ENCODE results near the gene RCN1.

Gene RCN1

GRCh38 chr11:32131321-32131720 lies 40.4 kb downstream of the RCN1 start:
- Histone ChIP-seq H2BK5ac (ENCODE audit: low read length) (no peak overlapping the region), H4K8ac (ENCODE audit: low read depth, low read length) (no peak overlapping the region), H4K91ac (ENCODE audit: low read depth, low read length, poor library complexity) (no peak overlapping the region), H3K23ac (ENCODE audit: low read depth, low read length, poor library complexity) (no peak overlapping the region), H2BK120ac (ENCODE audit: low read depth, low read length) (no peak overlapping the region), H2AFZ (ENCODE audit: low read length) (no peak overlapping the region), H3K14ac (ENCODE audit: low read length) (no peak overlapping the region), H3K9ac (ENCODE audit: low read depth, low read length, poor library complexity) (no peak overlapping the region), H3K27ac (replicated peaks; ENCODE audit: low read length) (no peak overlapping the region), H2AK5ac (ENCODE audit: low read depth, low read length) (no peak overlapping the region), H2BK12ac (ENCODE audit: low read length) (no peak overlapping the region), H3K9me3 (replicated peaks in 1 of 2; ENCODE audit: control insufficient read depth in 2 of 2, insufficient read depth in 1 of 2, low read depth in 1 of 2, low read length in 2 of 2) (no peaks in the 10 kb centered on the region), H3K18ac (ENCODE audit: low read length) (no peak overlapping the region), H3K4ac (ENCODE audit: low read length) (no peak overlapping the region), H3K4me1 (ENCODE audit: control insufficient read depth in 2 of 2, insufficient read depth in 1 of 2, low read depth in 1 of 2, low read length in 2 of 2) (no peaks in the 10 kb centered on the region), H3K4me2 (ENCODE audit: insufficient read depth, low read length, poor library complexity, severe bottlenecking) (no peak overlapping the region), H3K4me3 (ENCODE audit: low read length in 2 of 2) (no peak overlapping the region), H3K36me3 (replicated peaks in 1 of 2; ENCODE audit: control insufficient read depth in 2 of 2, insufficient read depth in 2 of 2, low read length in 2 of 2) (no peaks in the 10 kb centered on the region), H3K27me3 (ENCODE audit: control insufficient read depth in 3 of 3, insufficient read depth in 3 of 3, low read depth in 1 of 3, low read length in 3 of 3) (no peaks in the 10 kb centered on the region), H2BK15ac (ENCODE audit: low read length) (no peak overlapping the region), H3K79me1 (ENCODE audit: low read depth, low read length) (no peaks in the 10 kb centered on the region)
- no peak for DNase-seq (ENCODE audit: low spot score)
- no CpG with 5 or more reads among the region's 3 CpGs for WGBS, 2 donors (ENCODE audit: extremely low coverage in 2 of 2, insufficient read length in 2 of 2, insufficient replicate concordance in 1 of 2)

DNA sequence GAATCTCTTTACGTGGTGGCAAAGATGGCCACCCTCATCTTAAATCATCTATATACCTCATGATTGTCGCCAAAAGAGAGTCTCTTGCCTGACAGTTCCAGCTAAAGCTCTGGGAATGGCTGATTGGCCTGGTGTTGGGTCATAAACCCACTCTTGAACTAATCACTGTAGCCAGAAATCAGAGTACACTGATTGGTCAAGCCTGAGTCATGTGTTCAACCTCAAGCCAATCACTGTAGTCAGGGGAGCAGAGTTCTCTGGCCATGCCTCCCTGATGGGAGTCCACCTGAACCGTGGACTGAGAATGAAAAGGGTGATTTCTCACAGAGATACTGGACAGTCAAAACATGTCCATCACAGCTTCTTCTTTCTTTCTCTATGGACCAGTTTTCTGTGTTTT lies 45.8 kb downstream of the RCN1 start:
- no peak overlapping the region for H4K91ac ChIP-seq (ENCODE audit: low read depth, low read length, poor library complexity)
- no peaks in the 10 kb centered on the region for H3K36me3 ChIP-seq (replicated peaks in 1 of 2; ENCODE audit: control insufficient read depth in 2 of 2, insufficient read depth in 2 of 2, low read length in 2 of 2)
- no peaks in the 10 kb centered on the region for H3K27me3 ChIP-seq (ENCODE audit: control insufficient read depth in 3 of 3, insufficient read depth in 3 of 3, low read depth in 1 of 3, low read length in 3 of 3)
- H2BK5ac ChIP-seq (ENCODE audit: low read length) = no peak overlapping the region
- no peak overlapping the region for H4K8ac ChIP-seq (ENCODE audit: low read depth, low read length)
- no peaks in the 10 kb centered on the region for H3K79me1 ChIP-seq (ENCODE audit: low read depth, low read length)
- no peak overlapping the region for H2AFZ ChIP-seq (ENCODE audit: low read length)
- H3K4me1 ChIP-seq (ENCODE audit: control insufficient read depth in 2 of 2, insufficient read depth in 1 of 2, low read depth in 1 of 2, low read length in 2 of 2) = no peaks in the 10 kb centered on the region
- no peak overlapping the region for H3K23ac ChIP-seq (ENCODE audit: low read depth, low read length, poor library complexity)
- no peaks in the 10 kb centered on the region for H3K9me3 ChIP-seq (replicated peaks in 1 of 2; ENCODE audit: control insufficient read depth in 2 of 2, insufficient read depth in 1 of 2, low read depth in 1 of 2, low read length in 2 of 2)
- WGBS, 2 donors (ENCODE audit: extremely low coverage in 2 of 2, insufficient read length in 2 of 2, insufficient replicate concordance in 1 of 2) = no CpG with 5 or more reads among the region's 3 CpGs
- no peak overlapping the region for H3K4me2 ChIP-seq (ENCODE audit: insufficient read depth, low read length, poor library complexity, severe bottlenecking)
- no peak overlapping the region for H2BK12ac ChIP-seq (ENCODE audit: low read length)
- no peak overlapping the region for H3K14ac ChIP-seq (ENCODE audit: low read length)
- no peak overlapping the region for H3K9ac ChIP-seq (ENCODE audit: low read depth, low read length, poor library complexity)
- H3K27ac ChIP-seq (replicated peaks; ENCODE audit: low read length) = no peak overlapping the region
- H3K18ac ChIP-seq (ENCODE audit: low read length) = no peak overlapping the region
- no peak overlapping the region for H2BK15ac ChIP-seq (ENCODE audit: low read length)
- DNase-seq (ENCODE audit: low spot score) = no peak
- H2AK5ac ChIP-seq (ENCODE audit: low read depth, low read length) = no peak overlapping the region
- H2BK120ac ChIP-seq (ENCODE audit: low read depth, low read length) = no peak overlapping the region
- H3K4ac ChIP-seq (ENCODE audit: low read length) = no peak overlapping the region
- no peak overlapping the region for H3K4me3 ChIP-seq (ENCODE audit: low read length in 2 of 2)

GRCh38 chr11:32137263-32137662 lies 46.4 kb downstream of the RCN1 start:
- Histone ChIP-seq H2BK12ac (ENCODE audit: low read length) (no peak overlapping the region), H4K91ac (ENCODE audit: low read depth, low read length, poor library complexity) (no peak overlapping the region), H3K14ac (ENCODE audit: low read length) (no peak overlapping the region), H2BK120ac (ENCODE audit: low read depth, low read length) (no peak overlapping the region), H3K9ac (ENCODE audit: low read depth, low read length, poor library complexity) (no peak overlapping the region), H3K23ac (ENCODE audit: low read depth, low read length, poor library complexity) (no peak overlapping the region), H3K4me1 (ENCODE audit: control insufficient read depth in 2 of 2, insufficient read depth in 1 of 2, low read depth in 1 of 2, low read length in 2 of 2) (no peaks in the 10 kb centered on the region), H3K4ac (ENCODE audit: low read length) (no peak overlapping the region), H3K18ac (ENCODE audit: low read length) (no peak overlapping the region), H3K79me1 (ENCODE audit: low read depth, low read length) (no peaks in the 10 kb centered on the region), H2AK5ac (ENCODE audit: low read depth, low read length) (no peak overlapping the region), H4K8ac (ENCODE audit: low read depth, low read length) (no peak overlapping the region), H3K4me3 (ENCODE audit: low read length in 2 of 2) (no peak overlapping the region), H2BK15ac (ENCODE audit: low read length) (no peak overlapping the region), H3K27me3 (ENCODE audit: control insufficient read depth in 3 of 3, insufficient read depth in 3 of 3, low read depth in 1 of 3, low read length in 3 of 3) (no peaks in the 10 kb centered on the region), H2AFZ (ENCODE audit: low read length) (no peak overlapping the region), H3K9me3 (replicated peaks in 1 of 2; ENCODE audit: control insufficient read depth in 2 of 2, insufficient read depth in 1 of 2, low read depth in 1 of 2, low read length in 2 of 2) (no peaks in the 10 kb centered on the region), H3K4me2 (ENCODE audit: insufficient read depth, low read length, poor library complexity, severe bottlenecking) (no peak overlapping the region), H3K36me3 (replicated peaks in 1 of 2; ENCODE audit: control insufficient read depth in 2 of 2, insufficient read depth in 2 of 2, low read length in 2 of 2) (no peaks in the 10 kb centered on the region), H2BK5ac (ENCODE audit: low read length) (no peak overlapping the region), H3K27ac (replicated peaks; ENCODE audit: low read length) (no peak overlapping the region)
- no peak for DNase-seq (ENCODE audit: low spot score)
- WGBS, 2 donors (ENCODE audit: extremely low coverage in 2 of 2, insufficient read length in 2 of 2, insufficient replicate concordance in 1 of 2) = 100% methylated on average over 1 of the region's 2 CpGs; no CpG with 5 or more reads in 1 of the 2 donors

GRCh38 chr11:32137869-32138268 lies 47.0 kb downstream of the RCN1 start:
- no peak overlapping the region for H3K27ac ChIP-seq (replicated peaks; ENCODE audit: low read length)
- WGBS, 2 donors (ENCODE audit: extremely low coverage in 2 of 2, insufficient read length in 2 of 2, insufficient replicate concordance in 1 of 2) = no CpG with 5 or more reads among the region's 3 CpGs

More at GRCh38 chr11:32137869-32138268, 47.0 kb downstream of the RCN1 start:
- H3K4me1 ChIP-seq (ENCODE audit: control insufficient read depth in 2 of 2, insufficient read depth in 1 of 2, low read depth in 1 of 2, low read length in 2 of 2) = no peaks in the 10 kb centered on the region
- H3K36me3 ChIP-seq (replicated peaks in 1 of 2; ENCODE audit: control insufficient read depth in 2 of 2, insufficient read depth in 2 of 2, low read length in 2 of 2) = no peaks in the 10 kb centered on the region
- H3K14ac ChIP-seq (ENCODE audit: low read length) = no peak overlapping the region
- no peak overlapping the region for H2BK5ac ChIP-seq (ENCODE audit: low read length)
- no peak overlapping the region for H4K8ac ChIP-seq (ENCODE audit: low read depth, low read length)
- no peak overlapping the region for H2BK120ac ChIP-seq (ENCODE audit: low read depth, low read length)
- no peak overlapping the region for H2BK12ac ChIP-seq (ENCODE audit: low read length)
- no peak overlapping the region for H2AK5ac ChIP-seq (ENCODE audit: low read depth, low read length)
- H3K4me2 ChIP-seq (ENCODE audit: insufficient read depth, low read length, poor library complexity, severe bottlenecking) = no peak overlapping the region
- H2AFZ ChIP-seq (ENCODE audit: low read length) = no peak overlapping the region
- no peak overlapping the region for H3K4ac ChIP-seq (ENCODE audit: low read length)
- H3K27me3 ChIP-seq (ENCODE audit: control insufficient read depth in 3 of 3, insufficient read depth in 3 of 3, low read depth in 1 of 3, low read length in 3 of 3) = no peaks in the 10 kb centered on the region
- no peak overlapping the region for H3K9ac ChIP-seq (ENCODE audit: low read depth, low read length, poor library complexity)
- H3K23ac ChIP-seq (ENCODE audit: low read depth, low read length, poor library complexity) = no peak overlapping the region
- no peaks in the 10 kb centered on the region for H3K79me1 ChIP-seq (ENCODE audit: low read depth, low read length)
- no peak for DNase-seq (ENCODE audit: low spot score)
- no peak overlapping the region for H3K4me3 ChIP-seq (ENCODE audit: low read length in 2 of 2)
- no peaks in the 10 kb centered on the region for H3K9me3 ChIP-seq (replicated peaks in 1 of 2; ENCODE audit: control insufficient read depth in 2 of 2, insufficient read depth in 1 of 2, low read depth in 1 of 2, low read length in 2 of 2)
- H2BK15ac ChIP-seq (ENCODE audit: low read length) = no peak overlapping the region
- no peak overlapping the region for H4K91ac ChIP-seq (ENCODE audit: low read depth, low read length, poor library complexity)
- H3K18ac ChIP-seq (ENCODE audit: low read length) = no peak overlapping the region

Data from neuronal stem cell (in vitro differentiated cells).